Mammary epithelial cell (primary cell): ENCODE results near the gene RPTOR.

Source experiments
- CTCF ChIP-seq, 2 donors: IDR thresholded peaks in 1 of 2; conservative IDR thresholded peaks in 1 of 2; 2 replicates each; pipeline ENCODE4 v1.5.1; 2011 to 2012; ENCODE audit warnings: inconsistent platforms in 2 of 2, low read length in 2 of 2, mild to moderate bottlenecking in 2 of 2, control low read depth in 1 of 2, low read depth in 1 of 2; ENCODE audit not compliant: insufficient read depth in 1 of 2; ENCODE audit errors: extremely low read depth in 1 of 2
- EZH2 ChIP-seq: IDR thresholded peaks from 2 replicates; pipeline ENCODE4 v1.6.1; 2012; ENCODE audit warnings: low read length, inconsistent platforms, borderline replicate concordance

GRCh38 chr17:80611816-80612215 lies 67.2 kb downstream of the RPTOR start:
- TF ChIP-seq CTCF (conservative IDR thresholded peaks at IDR 0.05 in 1 of 2, IDR thresholded peaks at IDR 0.05 in 1 of 2; ENCODE audit: extremely low read depth in 1 of 2, insufficient read depth in 1 of 2, low read depth in 1 of 2, low read length in 2 of 2) (no peak), EZH2 (no peak)
